Esophagus muscularis mucosa (tissue), 4 donors: ENCODE data around the gene GFER.

Experiments used
- CTCF ChIP-seq, 3 experiments: fragments of 200-600 bp in 2 of 3; fragments of 450-650 bp in 1 of 3; sonication (generic) in 2 of 3; IDR thresholded peaks; one replicate each; pipeline ENCODE4 v1.5.1; 2017 to 2019; ENCODE audit warnings: antibody characterized with exemption in 3 of 3, mild to moderate bottlenecking in 2 of 3, moderate library complexity in 1 of 3
- EP300 ChIP-seq: sonication (generic); formaldehyde crosslinking; IDR thresholded peaks from one replicate; pipeline ENCODE4 v1.6.1; 2017; ENCODE audit warnings: antibody characterized with exemption
- POLR2A ChIP-seq: fragments of 450-650 bp; IDR thresholded peaks from one replicate; pipeline ENCODE4 v1.6.1; 2017; ENCODE audit warnings: antibody characterized with exemption, moderate library complexity, mild to moderate bottlenecking, low read depth

- TF ChIP-seq CTCF (IDR thresholded peaks at IDR 0.05) (no peak), POLR2A (no peak), EP300 (no peak)
These were observed 6.1 kb upstream of the GFER start for GRCh38 chr16:1977875-1978268.
